K562 (cell line): ENCODE results near the gene TPGS1. TPM values are rescaled to one million over a fixed set of nuclear protein-coding genes. Genes with fewer than 3 reads are reported as not detected.

Source experiments
- IFI16 ChIP-seq: fragments of 250-450 bp; sonication (Bioruptor Pico); IDR thresholded peaks from 2 replicates; pipeline ENCODE4 v2.1.2; 2022; ENCODE audit warnings: mild to moderate bottlenecking, inconsistent platforms
- KDM1A ChIP-seq, 2 experiments: fragments of 450-650 bp; IDR thresholded peaks; 2 replicates each; pipeline ENCODE4 v1.6.1; 2016; ENCODE audit warnings: mild to moderate bottlenecking in 2 of 2
- SRSF7 ChIP-seq: fragments of 200-400 bp; formaldehyde crosslinking; optimal IDR thresholded peaks from 2 replicates; pipeline ENCODE3; 2017; ENCODE audit warnings: mild to moderate bottlenecking, low read depth, low read length
- TGIF2 ChIP-seq: sonication (generic); formaldehyde crosslinking; IDR thresholded peaks from 2 replicates; pipeline ENCODE4 v1.8.1; 2022; ENCODE audit warnings: mild to moderate bottlenecking, missing genetic modification reagents, moderate library complexity
- ZNF695 ChIP-seq: fragments of 450-650 bp; formaldehyde crosslinking; IDR thresholded peaks from 2 replicates; pipeline ENCODE4 v1.4.0; 2020; ENCODE audit warnings: mild to moderate bottlenecking, moderate library complexity
- polyA plus RNA-seq, 8 experiments: library from polyadenylated mRNA; depleted of rRNA in 4 of 8; stranded (reverse) in 5 of 8; unstranded in 3 of 8; fragments of >200 nt; fragmentation: Nextera tagmentation in 2 of 8; fragmentation: Illumina TruSeq in 1 of 8; extraction: Ambion mirVana in 2 of 8; extraction: Trizol in 1 of 8; gene quantifications; 2 replicates each; pipeline versions ENCODE4 v1.2.1 to v1.2.3, GENCODE V29; 2011 to 2014; ENCODE audit warnings: inconsistent platforms in 1 of 8, missing spikeins in 1 of 8
- total RNA-seq, 7 experiments: library from RNA; depleted of rRNA in 6 of 7; stranded (reverse); fragments of >200 nt in 6 of 7; fragmentation: Illumina TruSeq in 2 of 7; extraction: Trizol in 2 of 7; gene quantifications; 2 replicates each; pipeline versions ENCODE4 v1.2.1 to v1.2.3, GENCODE V29; 2011 to 2021; ENCODE audit warnings: low replicate concordance in 1 of 7
- TF ChIP-seq, protein P1 (sequence below), 2 experiments: fragments of 450-650 bp; formaldehyde crosslinking in 1 of 2; IDR thresholded peaks; 2 replicates each; pipeline versions ENCODE4 v1.4.0 to v1.6.1; 2014 to 2020; ENCODE audit warnings: mild to moderate bottlenecking in 2 of 2, borderline replicate concordance in 1 of 2, low read depth in 1 of 2
- TF ChIP-seq, protein P2 (sequence below): sonication (generic); formaldehyde crosslinking; IDR thresholded peaks from 2 replicates; pipeline ENCODE4 v1.8.1; 2023; ENCODE audit warnings: mild to moderate bottlenecking, missing genetic modification reagents, moderate library complexity

TPGS1 gene
- total and polyA plus RNA-seq, 9 of the 15 experiments (the other 6 are each of a cell fraction or from before 2014, with no cell fraction given): 0.30 to 31.6 (median 1.2) TPM; not detected in 2

DNA sequence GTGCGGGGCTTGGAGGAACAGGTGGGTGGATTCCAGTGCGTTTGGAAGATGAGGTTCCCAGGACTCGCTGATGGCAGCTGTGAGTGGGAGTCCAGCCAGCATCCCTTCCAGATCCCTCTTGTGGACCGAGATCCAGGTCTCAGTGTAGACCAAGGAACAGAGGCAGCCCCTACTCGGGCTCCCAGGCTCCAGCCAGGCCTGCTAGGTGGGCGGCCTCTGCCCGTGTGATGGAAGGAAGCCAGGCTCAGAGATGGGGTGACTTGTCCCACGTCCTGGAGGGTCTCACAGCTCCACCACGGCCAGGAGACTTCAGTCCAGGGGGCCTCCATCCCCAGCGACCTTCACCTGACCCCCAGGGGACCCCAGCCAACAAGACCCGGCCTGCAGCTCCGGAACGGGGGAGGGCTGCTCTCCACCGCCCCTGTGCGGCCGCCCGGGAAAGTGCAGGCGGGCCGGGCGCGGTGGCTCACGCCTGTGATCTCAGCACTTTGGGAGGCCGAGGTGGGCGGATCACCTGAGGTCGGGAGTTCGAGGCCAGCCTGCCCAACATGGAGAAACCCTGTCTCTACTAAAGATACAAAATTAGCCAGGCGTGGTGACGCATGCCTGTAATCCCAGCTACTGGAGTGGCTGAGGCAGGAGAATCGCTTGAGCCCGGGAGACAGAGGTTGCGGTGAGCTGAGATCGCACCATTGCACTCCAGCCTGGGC is 11.7 kb upstream of the TPGS1 start (continued):
- TF ChIP-seq, protein P1, sequence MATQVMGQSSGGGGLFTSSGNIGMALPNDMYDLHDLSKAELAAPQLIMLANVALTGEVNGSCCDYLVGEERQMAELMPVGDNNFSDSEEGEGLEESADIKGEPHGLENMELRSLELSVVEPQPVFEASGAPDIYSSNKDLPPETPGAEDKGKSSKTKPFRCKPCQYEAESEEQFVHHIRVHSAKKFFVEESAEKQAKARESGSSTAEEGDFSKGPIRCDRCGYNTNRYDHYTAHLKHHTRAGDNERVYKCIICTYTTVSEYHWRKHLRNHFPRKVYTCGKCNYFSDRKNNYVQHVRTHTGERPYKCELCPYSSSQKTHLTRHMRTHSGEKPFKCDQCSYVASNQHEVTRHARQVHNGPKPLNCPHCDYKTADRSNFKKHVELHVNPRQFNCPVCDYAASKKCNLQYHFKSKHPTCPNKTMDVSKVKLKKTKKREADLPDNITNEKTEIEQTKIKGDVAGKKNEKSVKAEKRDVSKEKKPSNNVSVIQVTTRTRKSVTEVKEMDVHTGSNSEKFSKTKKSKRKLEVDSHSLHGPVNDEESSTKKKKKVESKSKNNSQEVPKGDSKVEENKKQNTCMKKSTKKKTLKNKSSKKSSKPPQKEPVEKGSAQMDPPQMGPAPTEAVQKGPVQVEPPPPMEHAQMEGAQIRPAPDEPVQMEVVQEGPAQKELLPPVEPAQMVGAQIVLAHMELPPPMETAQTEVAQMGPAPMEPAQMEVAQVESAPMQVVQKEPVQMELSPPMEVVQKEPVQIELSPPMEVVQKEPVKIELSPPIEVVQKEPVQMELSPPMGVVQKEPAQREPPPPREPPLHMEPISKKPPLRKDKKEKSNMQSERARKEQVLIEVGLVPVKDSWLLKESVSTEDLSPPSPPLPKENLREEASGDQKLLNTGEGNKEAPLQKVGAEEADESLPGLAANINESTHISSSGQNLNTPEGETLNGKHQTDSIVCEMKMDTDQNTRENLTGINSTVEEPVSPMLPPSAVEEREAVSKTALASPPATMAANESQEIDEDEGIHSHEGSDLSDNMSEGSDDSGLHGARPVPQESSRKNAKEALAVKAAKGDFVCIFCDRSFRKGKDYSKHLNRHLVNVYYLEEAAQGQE (IDR thresholded peaks at IDR 0.05; ENCODE audit: borderline replicate concordance): no peak; the same call in 1 of the 2 replicates
- TF ChIP-seq, protein P1 (CRISPR knock-in tag; IDR thresholded peaks at IDR 0.05; ENCODE audit: low read depth): no peak
- TF ChIP-seq ZNF695 (CRISPR knock-in tag): no peak
- TF ChIP-seq, protein P2, sequence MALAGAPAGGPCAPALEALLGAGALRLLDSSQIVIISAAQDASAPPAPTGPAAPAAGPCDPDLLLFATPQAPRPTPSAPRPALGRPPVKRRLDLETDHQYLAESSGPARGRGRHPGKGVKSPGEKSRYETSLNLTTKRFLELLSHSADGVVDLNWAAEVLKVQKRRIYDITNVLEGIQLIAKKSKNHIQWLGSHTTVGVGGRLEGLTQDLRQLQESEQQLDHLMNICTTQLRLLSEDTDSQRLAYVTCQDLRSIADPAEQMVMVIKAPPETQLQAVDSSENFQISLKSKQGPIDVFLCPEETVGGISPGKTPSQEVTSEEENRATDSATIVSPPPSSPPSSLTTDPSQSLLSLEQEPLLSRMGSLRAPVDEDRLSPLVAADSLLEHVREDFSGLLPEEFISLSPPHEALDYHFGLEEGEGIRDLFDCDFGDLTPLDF (CRISPR knock-in tag): no peak
- no peak for TF ChIP-seq SRSF7
- no peak for TF ChIP-seq IFI16 (CRISPR knock-in tag)
- peak; percentile 60 to 79; a peak in 3 of 4 replicates for TF ChIP-seq KDM1A (IDR thresholded peaks at IDR 0.05)
- no peak for TF ChIP-seq TGIF2 (CRISPR knock-in tag)
